K562 (cell line): Measurements from ENCODE around the gene ELMO3. TPM values are rescaled to one million over a fixed set of nuclear protein-coding genes. Genes with fewer than 3 reads are reported as not detected.
A peak's percentile ranks its signal among the peaks of the same experiment; 100 is the strongest.

Experiments used
- ATAC-seq: fragments of 200-7000 bp; cut with Tn5 transposase; 3 replicates; pipeline ENCODE4 v1.9.1; 2020; ENCODE audit warnings: moderate library complexity
- BruUV-seq: library from RNA; stranded (reverse); fragments of 400-500 nt; replicated peaks from 2 replicates; lab custom pipeline; 2021; lab: Mats Ljungman, UMichigan
- CTCF ChIA-PET: fragments of 300-600 bp; formaldehyde crosslinking; extraction: SDS; loops from one replicate; lab custom pipeline; 2021; ENCODE audit warnings: low intra/inter-chr PET ratio; lab: Yijun Ruan, JAX
- POLR2A ChIA-PET: fragments of 300-600, 350-650 bp; sonication (Branson Sonifier 250); formaldehyde crosslinking; extraction: SDS; loops from one replicate; lab custom pipeline; 2021; ENCODE audit warnings: antibody characterized with exemption, inconsistent platforms; lab: Yijun Ruan, JAX
- DNase-seq, 4 experiments: peaks; one replicate each; pipeline versions ENCODE4 v3.0.0 to v3.0.0-alpha.2; 2011 to 2018; ENCODE audit warnings: low spot score in 3 of 4, mixed read lengths in 3 of 4; ENCODE audit errors: extremely low read depth in 1 of 4
- FAIRE-seq: peaks from 2 replicates; lab custom pipeline; 2011; peaks lifted over from hg19 to GRCh38; lab: Jason Lieb, UNC
- H2AFZ ChIP-seq: 2 replicates; pipeline ENCODE4 v1.6.0; 2011; ENCODE audit warnings: low read depth, low read length, control low read depth, inconsistent platforms
- H3K27ac ChIP-seq: fragments of 200-600 bp; 3 replicates; pipeline ENCODE4 v1.8.0; 2011; ENCODE audit warnings: low read depth, mild to moderate bottlenecking, control low read depth, inconsistent platforms, low read length, moderate library complexity, mixed read lengths; ENCODE audit errors: extremely low read depth
- H3K27me3 ChIP-seq, 2 experiments: fragments of 300-600 bp in 1 of 2; 2 replicates in 1 of 2; 3 replicates in 1 of 2; pipeline versions ENCODE4 v1.6.0 to v1.8.0; 2011; ENCODE audit warnings: inconsistent platforms in 2 of 2, low read length in 2 of 2, mild to moderate bottlenecking in 1 of 2, mixed read lengths in 1 of 2, moderate library complexity in 1 of 2; ENCODE audit not compliant: control insufficient read depth in 2 of 2, insufficient read depth in 2 of 2
- H3K36me3 ChIP-seq: fragments of 300-600 bp; 3 replicates; pipeline ENCODE4 v1.8.0; 2011; ENCODE audit warnings: mild to moderate bottlenecking, low read length, inconsistent platforms; ENCODE audit not compliant: control insufficient read depth, insufficient read depth
- H3K4me1 ChIP-seq, 2 experiments: fragments of 200-600 bp in 1 of 2; replicated peaks in 1 of 2; 2 replicates in 1 of 2; 3 replicates in 1 of 2; pipeline versions ENCODE4 v1.5.1 to v1.8.0; 2011; ENCODE audit warnings: inconsistent platforms in 2 of 2, low read length in 2 of 2, mild to moderate bottlenecking in 1 of 2, mixed read lengths in 1 of 2, moderate library complexity in 1 of 2; ENCODE audit not compliant: control insufficient read depth in 2 of 2, insufficient read depth in 2 of 2
- H3K4me2 ChIP-seq: 2 replicates; pipeline ENCODE4 v1.6.1; 2011; ENCODE audit warnings: low read length, control low read depth, inconsistent platforms, mixed read lengths; ENCODE audit not compliant: insufficient read depth
- H3K4me3 ChIP-seq: fragments of 200-600 bp; sonication (generic), shearing (Covaris generic); 2 replicates; pipeline ENCODE4 v1.5.1; 2016; ENCODE audit warnings: control low read depth, inconsistent platforms
- H3K79me2 ChIP-seq: fragments of 200-600 bp; 3 replicates; pipeline ENCODE4 v1.8.0; 2011; ENCODE audit warnings: low read length, inconsistent platforms; ENCODE audit not compliant: control insufficient read depth, insufficient read depth
- H3K9ac ChIP-seq, 2 experiments: 2 replicates each; pipeline versions ENCODE4 v1.6.0 to v1.6.1; 2011; ENCODE audit warnings: low read depth in 2 of 2, low read length in 2 of 2, control low read depth in 1 of 2, inconsistent platforms in 1 of 2, mild to moderate bottlenecking in 1 of 2, mixed read lengths in 1 of 2; ENCODE audit not compliant: insufficient read depth in 1 of 2
- H3K9me1 ChIP-seq: one replicate; pipeline ENCODE4 v1.6.0; 2011; ENCODE audit warnings: inconsistent platforms, mild to moderate bottlenecking, low read length, moderate library complexity; ENCODE audit not compliant: control insufficient read depth, insufficient read depth
- H3K9me3 ChIP-seq: replicated peaks from 2 replicates; pipeline ENCODE4 v1.5.1; 2011; ENCODE audit warnings: low read depth, low read length, inconsistent platforms; ENCODE audit not compliant: control insufficient read depth, insufficient read depth
- H4K20me1 ChIP-seq: replicated peaks from 2 replicates; pipeline ENCODE4 v1.6.1; 2011; ENCODE audit warnings: low read length, inconsistent platforms, mixed read lengths; ENCODE audit not compliant: control insufficient read depth, insufficient read depth
- GTF2A2 ChIP-seq: IDR thresholded peaks from 2 replicates; pipeline ENCODE4 v1.6.1; 2016; ENCODE audit warnings: mild to moderate bottlenecking, missing genetic modification characterization, missing compliant biosample characterization
- IFI16 ChIP-seq: fragments of 250-450 bp; sonication (Bioruptor Pico); IDR thresholded peaks from 2 replicates; pipeline ENCODE4 v2.1.2; 2022; ENCODE audit warnings: mild to moderate bottlenecking, inconsistent platforms
- NFYB ChIP-seq: IDR thresholded peaks from 2 replicates; pipeline ENCODE4 v1.6.1; 2011; ENCODE audit warnings: mild to moderate bottlenecking, moderate library complexity; ENCODE audit not compliant: insufficient read length; ENCODE audit errors: extremely low read depth
- WGBS: fragments of 100-300 bp; shearing (Covaris generic); methylation state at CpG from one replicate; pipeline ENCODE4 v1.1.6; 2016; ENCODE audit warnings: low coverage, mixed read lengths; ENCODE audit not compliant: insufficient coverage; ENCODE audit errors: missing lambda C conversion rate; 5-methylcytosine and 5-hydroxymethylcytosine counted together
- in situ Hi-C: fragments of 300-500 bp; cut with MboI; formaldehyde crosslinking; loops from 4 replicates; pipeline ENCODE4 v1.15.0; 2018; ENCODE audit warnings: inconsistent platforms, mixed read lengths
- intact Hi-C: fragments of 100-400 bp; cut with micrococcal nuclease; formaldehyde crosslinking; loops from 2 replicates; pipeline ENCODE4 v1.14.2; 2022
- polyA plus RNA-seq, 8 experiments: library from polyadenylated mRNA; depleted of rRNA in 4 of 8; stranded (reverse) in 5 of 8; unstranded in 3 of 8; fragments of >200 nt; fragmentation: Nextera tagmentation in 2 of 8; fragmentation: Illumina TruSeq in 1 of 8; extraction: Ambion mirVana in 2 of 8; extraction: Trizol in 1 of 8; gene quantifications; 2 replicates each; pipeline versions ENCODE4 v1.2.1 to v1.2.3, GENCODE V29; 2011 to 2014; ENCODE audit warnings: inconsistent platforms in 1 of 8, missing spikeins in 1 of 8
- total RNA-seq, 7 experiments: library from RNA; depleted of rRNA in 6 of 7; stranded (reverse); fragments of >200 nt in 6 of 7; fragmentation: Illumina TruSeq in 2 of 7; extraction: Trizol in 2 of 7; gene quantifications; 2 replicates each; pipeline versions ENCODE4 v1.2.1 to v1.2.3, GENCODE V29; 2011 to 2021; ENCODE audit warnings: low replicate concordance in 1 of 7
- TF ChIP-seq, protein P1 (sequence below), 2 experiments: IDR thresholded peaks; 2 replicates each; pipeline ENCODE4 v1.6.1; 2011; ENCODE audit warnings: borderline replicate concordance in 1 of 2, control low read depth in 1 of 2, low read depth in 1 of 2, low read length in 1 of 2, mild to moderate bottlenecking in 1 of 2, mixed read lengths in 1 of 2, moderate library complexity in 1 of 2; ENCODE audit not compliant: insufficient read depth in 1 of 2, insufficient read length in 1 of 2, poor library complexity in 1 of 2, severe bottlenecking in 1 of 2; ENCODE audit errors: extremely low read depth in 1 of 2
- TF ChIP-seq, protein P2 (sequence below), 2 experiments: fragments of 200-800 bp in 1 of 2; sonication (Bioruptor generic) in 1 of 2; sonication (generic) in 1 of 2; formaldehyde crosslinking in 1 of 2; IDR thresholded peaks in 1 of 2; conservative IDR thresholded peaks in 1 of 2; 2 replicates each; pipeline versions ENCODE4 v1.5.0 to v1.6.1; 2016 to 2020; ENCODE audit warnings: missing compliant biosample characterization in 1 of 2, missing genetic modification characterization in 1 of 2, missing genetic modification reagents in 1 of 2
- TF ChIP-seq, protein P3 (sequence below): fragments of 450-650 bp; IDR thresholded peaks from 2 replicates; pipeline ENCODE4 v1.6.1; 2017; ENCODE audit warnings: antibody characterized with exemption, mild to moderate bottlenecking
- TF ChIP-seq, protein P4 (sequence below), 2 experiments: fragments of 450-650 bp; conservative IDR thresholded peaks; 2 replicates each; pipeline ENCODE4 v1.6.1; 2017; ENCODE audit warnings: mild to moderate bottlenecking in 2 of 2, moderate library complexity in 2 of 2
- TF ChIP-seq, protein P5 (sequence below): sonication (generic); formaldehyde crosslinking; IDR thresholded peaks from 2 replicates; pipeline ENCODE4 v1.9.0; 2022; ENCODE audit warnings: mild to moderate bottlenecking, missing genetic modification reagents

Gene ELMO3
- total and polyA plus RNA-seq, 9 of the 15 experiments (the other 6 are each of a cell fraction or from before 2014, with no cell fraction given), result 0.04 to 5.1 (median 1.5) TPM

DNA sequence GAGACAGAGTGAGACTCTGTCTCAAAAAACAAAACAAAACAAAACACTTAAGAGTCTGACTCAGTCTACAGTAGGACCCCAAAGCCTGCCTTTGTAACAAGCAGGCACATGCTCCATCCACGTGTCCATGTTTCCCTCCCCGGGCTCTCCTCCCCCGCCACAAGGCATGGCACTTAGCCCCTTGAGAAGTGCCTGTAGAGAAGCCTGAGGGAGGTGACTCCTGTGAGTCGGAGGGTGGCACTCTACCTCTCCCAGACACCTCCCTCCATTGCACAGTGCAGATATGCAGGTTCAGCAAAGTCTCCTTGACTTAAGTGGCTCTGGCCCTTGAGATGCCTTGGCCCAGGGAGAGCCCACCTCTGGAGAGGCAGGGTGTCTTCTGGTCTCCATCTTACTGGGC lies 41.6 kb downstream of the ELMO3 start:
- no peak for ATAC-seq
- Histone ChIP-seq H3K4me2 (peak overlapping the region; percentile 60), H3K27me3 (no peaks in the 10 kb centered on the region), H3K4me3 (no peak overlapping the region), H3K9me1 (no peaks in the 10 kb centered on the region), H4K20me1 (peaks cover 4% of the 10 kb centered on the region), H3K9me3 (no peaks in the 10 kb centered on the region), H3K4me1 (peaks cover 64 to 68% of the 10 kb centered on the region in 2 experiments), H3K79me2 (peaks cover 68% of the 10 kb centered on the region), H3K27ac (peak overlapping the region; percentile 83), H3K9ac (peak overlapping the region; percentile 60 to 90), H2AFZ (no peak overlapping the region), H3K36me3 (peaks cover 74% of the 10 kb centered on the region; the same call in 2 of the 3 replicates)
- in situ Hi-C loops, result no loop called here
- POLR2A ChIA-PET, result interaction anchor here (1.2 kb wide), 1 partner anchor 14 kb away, joined by 7 read pairs; the partner anchor contains the start of gene TMEM208
- WGBS, result 55% methylated on average over 4 of the region's 4 CpGs
- no TSS peak for BruUV-seq
- CTCF ChIA-PET, result no interaction called here
- FAIRE-seq, result peak; percentile 19
- DNase-seq, result peak in 1 of 4 experiments; percentile 38
- intact Hi-C loops, result loop anchor here (10.0 kb wide), 1 partner anchor 266 kb away; no protein-coding TSS in a partner anchor
- TF ChIP-seq GTF2A2 (tag), result no peak
- TF ChIP-seq, protein P1, sequence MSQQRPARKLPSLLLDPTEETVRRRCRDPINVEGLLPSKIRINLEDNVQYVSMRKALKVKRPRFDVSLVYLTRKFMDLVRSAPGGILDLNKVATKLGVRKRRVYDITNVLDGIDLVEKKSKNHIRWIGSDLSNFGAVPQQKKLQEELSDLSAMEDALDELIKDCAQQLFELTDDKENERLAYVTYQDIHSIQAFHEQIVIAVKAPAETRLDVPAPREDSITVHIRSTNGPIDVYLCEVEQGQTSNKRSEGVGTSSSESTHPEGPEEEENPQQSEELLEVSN (IDR thresholded peaks at IDR 0.05; ENCODE audit: borderline replicate concordance in 1 of 2, extremely low read depth in 1 of 2, insufficient read depth in 1 of 2, insufficient read length in 1 of 2, low read depth in 1 of 2, low read length in 1 of 2, poor library complexity in 1 of 2, severe bottlenecking in 1 of 2), result peak in 1 of 2 experiments; percentile 25
- TF ChIP-seq, protein P2, sequence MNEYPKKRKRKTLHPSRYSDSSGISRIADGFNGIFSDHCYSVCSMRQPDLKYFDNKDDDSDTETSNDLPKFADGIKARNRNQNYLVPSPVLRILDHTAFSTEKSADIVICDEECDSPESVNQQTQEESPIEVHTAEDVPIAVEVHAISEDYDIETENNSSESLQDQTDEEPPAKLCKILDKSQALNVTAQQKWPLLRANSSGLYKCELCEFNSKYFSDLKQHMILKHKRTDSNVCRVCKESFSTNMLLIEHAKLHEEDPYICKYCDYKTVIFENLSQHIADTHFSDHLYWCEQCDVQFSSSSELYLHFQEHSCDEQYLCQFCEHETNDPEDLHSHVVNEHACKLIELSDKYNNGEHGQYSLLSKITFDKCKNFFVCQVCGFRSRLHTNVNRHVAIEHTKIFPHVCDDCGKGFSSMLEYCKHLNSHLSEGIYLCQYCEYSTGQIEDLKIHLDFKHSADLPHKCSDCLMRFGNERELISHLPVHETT (CRISPR knock-in tag; conservative IDR thresholded peaks at IDR 0.05 in 1 of 2, IDR thresholded peaks at IDR 0.05 in 1 of 2), result 0 out of 4 replicates have a peak, but pooled peaks of 1 of the 2 experiments have one; percentile 6
- TF ChIP-seq IFI16 (CRISPR knock-in tag), result no peak
- TF ChIP-seq, protein P3, sequence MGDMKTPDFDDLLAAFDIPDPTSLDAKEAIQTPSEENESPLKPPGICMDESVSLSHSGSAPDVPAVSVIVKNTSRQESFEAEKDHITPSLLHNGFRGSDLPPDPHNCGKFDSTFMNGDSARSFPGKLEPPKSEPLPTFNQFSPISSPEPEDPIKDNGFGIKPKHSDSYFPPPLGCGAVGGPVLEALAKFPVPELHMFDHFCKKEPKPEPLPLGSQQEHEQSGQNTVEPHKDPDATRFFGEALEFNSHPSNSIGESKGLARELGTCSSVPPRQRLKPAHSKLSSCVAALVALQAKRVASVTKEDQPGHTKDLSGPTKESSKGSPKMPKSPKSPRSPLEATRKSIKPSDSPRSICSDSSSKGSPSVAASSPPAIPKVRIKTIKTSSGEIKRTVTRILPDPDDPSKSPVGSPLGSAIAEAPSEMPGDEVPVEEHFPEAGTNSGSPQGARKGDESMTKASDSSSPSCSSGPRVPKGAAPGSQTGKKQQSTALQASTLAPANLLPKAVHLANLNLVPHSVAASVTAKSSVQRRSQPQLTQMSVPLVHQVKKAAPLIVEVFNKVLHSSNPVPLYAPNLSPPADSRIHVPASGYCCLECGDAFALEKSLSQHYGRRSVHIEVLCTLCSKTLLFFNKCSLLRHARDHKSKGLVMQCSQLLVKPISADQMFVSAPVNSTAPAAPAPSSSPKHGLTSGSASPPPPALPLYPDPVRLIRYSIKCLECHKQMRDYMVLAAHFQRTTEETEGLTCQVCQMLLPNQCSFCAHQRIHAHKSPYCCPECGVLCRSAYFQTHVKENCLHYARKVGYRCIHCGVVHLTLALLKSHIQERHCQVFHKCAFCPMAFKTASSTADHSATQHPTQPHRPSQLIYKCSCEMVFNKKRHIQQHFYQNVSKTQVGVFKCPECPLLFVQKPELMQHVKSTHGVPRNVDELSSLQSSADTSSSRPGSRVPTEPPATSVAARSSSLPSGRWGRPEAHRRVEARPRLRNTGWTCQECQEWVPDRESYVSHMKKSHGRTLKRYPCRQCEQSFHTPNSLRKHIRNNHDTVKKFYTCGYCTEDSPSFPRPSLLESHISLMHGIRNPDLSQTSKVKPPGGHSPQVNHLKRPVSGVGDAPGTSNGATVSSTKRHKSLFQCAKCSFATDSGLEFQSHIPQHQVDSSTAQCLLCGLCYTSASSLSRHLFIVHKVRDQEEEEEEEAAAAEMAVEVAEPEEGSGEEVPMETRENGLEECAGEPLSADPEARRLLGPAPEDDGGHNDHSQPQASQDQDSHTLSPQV, result peak; percentile 11; the same call in 1 of the 2 replicates
- TF ChIP-seq, protein P4, sequence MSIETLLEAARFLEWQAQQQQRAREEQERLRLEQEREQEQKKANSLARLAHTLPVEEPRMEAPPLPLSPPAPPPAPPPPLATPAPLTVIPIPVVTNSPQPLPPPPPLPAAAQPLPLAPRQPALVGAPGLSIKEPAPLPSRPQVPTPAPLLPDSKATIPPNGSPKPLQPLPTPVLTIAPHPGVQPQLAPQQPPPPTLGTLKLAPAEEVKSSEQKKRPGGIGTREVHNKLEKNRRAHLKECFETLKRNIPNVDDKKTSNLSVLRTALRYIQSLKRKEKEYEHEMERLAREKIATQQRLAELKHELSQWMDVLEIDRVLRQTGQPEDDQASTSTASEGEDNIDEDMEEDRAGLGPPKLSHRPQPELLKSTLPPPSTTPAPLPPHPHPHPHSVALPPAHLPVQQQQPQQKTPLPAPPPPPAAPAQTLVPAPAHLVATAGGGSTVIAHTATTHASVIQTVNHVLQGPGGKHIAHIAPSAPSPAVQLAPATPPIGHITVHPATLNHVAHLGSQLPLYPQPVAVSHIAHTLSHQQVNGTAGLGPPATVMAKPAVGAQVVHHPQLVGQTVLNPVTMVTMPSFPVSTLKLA (conservative IDR thresholded peaks at IDR 0.05), result peak in 1 of 2 experiments; percentile 26; a peak in 1 of 4 replicates
- no peak for TF ChIP-seq NFYB
- TF ChIP-seq, protein P5, sequence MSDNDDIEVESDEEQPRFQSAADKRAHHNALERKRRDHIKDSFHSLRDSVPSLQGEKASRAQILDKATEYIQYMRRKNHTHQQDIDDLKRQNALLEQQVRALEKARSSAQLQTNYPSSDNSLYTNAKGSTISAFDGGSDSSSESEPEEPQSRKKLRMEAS (CRISPR knock-in tag), result peak; percentile 46; the same call in 1 of the 2 replicates
